NCI-H345 treated with DMSO at 0.1 percent for 48 hours (cell line): Measurements from ENCODE around the gene HAPLN2.
"Not testable (repeated sequence)": the region's sequence is repeated elsewhere in the genome, so short reads cannot be mapped to it uniquely, and the experiment has no call there.

ENCODE experiments used
- DNase-seq: peaks from one replicate; lab custom pipeline; 2025; ENCODE audit not compliant: unreplicated experiment; lab: John Stamatoyannopoulos, UW

Gene HAPLN2

DNA sequence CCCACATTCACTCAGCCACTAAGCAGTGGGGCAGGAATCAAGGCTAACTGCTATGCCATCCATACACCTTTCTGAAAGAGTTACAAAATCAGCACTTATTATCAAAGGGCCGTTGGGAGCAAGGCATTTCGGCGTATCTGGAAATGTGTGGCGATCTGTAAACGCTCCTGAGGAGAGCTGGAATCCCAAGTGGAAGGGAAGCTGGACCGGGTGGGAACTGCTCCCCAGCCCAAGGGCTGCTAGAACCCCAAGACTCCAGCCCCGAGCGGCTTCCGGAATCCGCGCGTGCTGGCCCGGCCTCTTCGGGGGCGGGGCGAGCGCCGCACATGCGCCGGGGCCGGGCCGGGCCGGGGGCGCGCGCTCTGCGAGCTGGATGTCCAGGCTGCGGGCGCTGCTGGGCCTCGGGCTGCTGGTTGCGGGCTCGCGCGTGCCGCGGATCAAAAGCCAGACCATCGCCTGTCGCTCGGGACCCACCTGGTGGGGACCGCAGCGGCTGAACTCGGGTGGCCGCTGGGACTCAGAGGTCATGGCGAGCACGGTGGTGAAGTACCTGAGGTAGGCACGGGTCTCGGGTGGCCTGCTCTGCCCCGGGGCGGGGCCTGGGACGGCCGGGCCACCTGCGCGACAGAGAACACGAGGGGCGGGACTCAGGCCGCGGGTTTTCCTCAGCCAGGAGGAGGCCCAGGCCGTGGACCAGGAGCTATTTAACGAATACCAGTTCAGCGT is 27.6 kb upstream of the HAPLN2 start, which contains the start of gene NAXE:
TSS of gene NAXE (plus strand) at position 345 of the 726 bp plus-strand sequence. CDS start at position 374, 29 bp downstream.
- peak; percentile 47 for DNase-seq

DNA sequence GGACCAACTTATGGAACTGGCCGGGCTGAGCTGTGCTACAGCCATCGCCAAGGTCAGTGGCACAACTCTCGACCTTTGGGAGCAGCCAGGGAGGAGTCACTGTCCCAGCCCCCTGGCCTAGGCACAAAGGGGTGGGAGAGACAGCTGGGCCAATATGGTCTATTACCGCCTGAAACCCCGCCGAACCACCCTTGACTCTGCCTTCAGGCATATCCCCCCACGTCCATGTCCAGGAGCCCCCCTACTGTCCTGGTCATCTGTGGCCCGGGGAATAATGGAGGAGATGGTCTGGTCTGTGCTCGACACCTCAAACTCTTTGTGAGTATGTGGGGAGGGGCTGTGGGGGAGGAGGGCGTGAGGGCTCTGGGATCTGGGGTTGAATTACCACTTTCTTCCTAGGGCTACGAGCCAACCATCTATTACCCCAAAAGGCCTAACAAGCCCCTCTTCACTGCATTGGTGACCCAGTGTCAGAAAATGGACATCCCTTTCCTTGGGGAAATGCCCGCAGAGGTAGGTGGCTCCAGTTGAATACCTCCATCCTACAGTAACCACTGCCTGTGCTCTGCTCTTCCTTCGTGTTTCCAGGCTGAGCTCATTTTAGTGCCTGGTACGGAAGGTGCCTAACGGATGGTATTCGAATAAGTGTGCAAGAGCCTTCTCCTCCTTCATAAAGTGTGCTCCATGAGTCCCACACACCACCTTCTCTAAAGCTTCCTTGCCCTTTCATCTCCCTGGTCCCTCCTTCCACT is 26.9 kb upstream of the HAPLN2 start:
- no peak for DNase-seq

DNA sequence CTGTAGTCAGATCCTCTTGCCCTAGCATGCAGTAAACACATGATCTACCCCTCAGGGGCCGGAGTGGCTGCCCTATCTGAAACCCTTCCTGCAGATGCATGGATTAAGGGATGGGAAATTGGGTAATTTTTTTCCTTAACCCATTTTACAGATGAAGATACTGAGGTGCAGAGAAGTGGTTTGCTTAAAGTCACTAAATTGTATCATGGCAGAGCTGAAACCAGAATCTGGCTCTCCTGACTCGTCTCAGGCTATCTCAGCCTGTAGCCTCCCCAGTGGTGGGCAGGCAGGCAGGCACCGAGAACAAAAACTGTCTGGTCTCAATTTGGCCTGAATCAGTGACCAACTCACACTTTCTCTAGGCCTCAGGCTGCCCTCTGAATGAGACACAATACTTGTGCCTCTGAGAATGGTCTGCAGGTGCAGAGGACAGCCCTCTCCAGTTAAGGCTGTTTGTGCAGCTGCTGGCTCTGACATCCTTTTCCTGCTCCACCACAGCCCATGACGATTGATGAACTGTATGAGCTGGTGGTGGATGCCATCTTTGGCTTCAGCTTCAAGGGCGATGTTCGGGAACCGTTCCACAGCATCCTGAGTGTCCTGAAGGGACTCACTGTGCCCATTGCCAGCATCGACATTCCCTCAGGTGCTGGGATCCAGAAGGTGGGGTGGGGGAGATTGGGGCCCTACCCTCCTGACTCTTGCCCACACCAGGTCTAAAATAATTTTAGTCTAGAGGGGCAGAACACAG is 26.1 kb upstream of the HAPLN2 start:
- no peak for DNase-seq

DNA sequence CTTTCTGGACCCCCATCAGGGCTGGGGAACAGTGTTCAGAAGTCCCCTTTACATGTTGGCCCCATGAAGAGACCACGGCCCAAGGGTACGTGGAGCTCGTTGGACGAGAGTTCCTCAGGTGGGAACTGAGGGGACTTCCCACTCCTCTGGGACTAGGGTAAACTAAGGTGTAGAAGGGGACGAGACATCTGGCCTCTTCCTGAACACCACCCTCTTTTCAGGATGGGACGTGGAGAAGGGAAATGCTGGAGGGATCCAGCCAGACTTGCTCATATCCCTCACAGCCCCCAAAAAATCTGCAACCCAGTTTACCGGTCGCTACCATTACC is 25.6 kb upstream of the HAPLN2 start:
- DNase-seq = no peak

DNA sequence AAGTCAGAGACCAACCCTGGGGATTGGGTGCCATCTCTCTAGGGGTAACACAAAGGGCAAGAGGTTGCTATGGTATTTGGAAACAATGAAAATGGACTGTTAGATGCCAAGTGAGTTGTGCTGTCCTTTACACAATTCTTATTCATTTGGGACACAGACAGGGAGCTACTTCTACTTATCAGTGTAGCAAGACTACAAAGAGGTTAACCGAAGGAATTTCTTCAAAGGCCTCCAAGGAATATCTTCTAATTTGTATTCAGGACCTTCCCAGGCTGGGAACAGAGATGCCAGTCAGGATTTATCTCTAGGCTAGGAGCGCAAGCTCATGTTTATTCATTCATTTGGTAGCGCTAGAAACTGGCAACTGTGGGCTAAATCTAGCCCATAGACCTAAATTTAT is 25.0 kb upstream of the HAPLN2 start:
- no peak for DNase-seq

DNA sequence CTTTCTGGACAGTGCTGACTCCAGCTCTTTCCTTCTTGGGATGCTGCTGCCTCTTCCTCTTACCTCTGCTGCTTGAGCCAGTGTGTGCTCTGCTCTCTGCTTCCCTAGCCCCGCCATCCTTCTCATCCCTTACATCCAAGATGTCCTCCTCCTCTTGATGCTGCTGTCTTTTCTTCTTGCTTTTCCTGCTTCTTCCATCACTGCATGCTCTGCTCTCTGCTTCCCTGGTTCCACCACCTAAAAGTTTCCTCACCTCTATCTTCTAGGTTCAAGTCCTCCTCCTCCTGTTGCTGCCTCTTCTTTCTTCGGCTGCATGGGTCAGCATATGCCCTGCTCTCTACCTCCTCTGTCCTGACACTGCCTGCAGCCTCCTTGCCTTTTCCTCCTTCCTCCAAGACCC is 24.2 kb upstream of the HAPLN2 start:
- DNase-seq = no peak

DNA sequence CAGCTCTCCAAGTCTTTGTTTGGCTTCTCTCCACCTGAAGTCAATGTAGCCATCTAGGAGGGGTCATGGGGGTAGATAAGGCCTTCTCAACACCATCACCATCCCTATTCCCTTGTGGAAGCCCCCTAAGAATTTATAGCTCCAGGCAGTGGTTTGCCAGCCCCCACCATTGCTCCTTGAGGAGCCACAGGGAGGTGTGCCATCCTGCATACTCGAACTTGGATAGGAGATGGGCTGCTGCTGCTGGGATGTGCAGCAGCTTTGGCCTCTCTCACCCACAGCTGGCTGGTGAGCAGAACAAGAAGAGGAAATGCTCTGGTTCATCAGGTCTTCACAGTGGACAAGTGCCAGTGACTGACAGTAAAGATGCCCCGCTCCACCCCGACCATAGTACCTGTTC is 22.8 kb upstream of the HAPLN2 start:
- no peak for DNase-seq

DNA sequence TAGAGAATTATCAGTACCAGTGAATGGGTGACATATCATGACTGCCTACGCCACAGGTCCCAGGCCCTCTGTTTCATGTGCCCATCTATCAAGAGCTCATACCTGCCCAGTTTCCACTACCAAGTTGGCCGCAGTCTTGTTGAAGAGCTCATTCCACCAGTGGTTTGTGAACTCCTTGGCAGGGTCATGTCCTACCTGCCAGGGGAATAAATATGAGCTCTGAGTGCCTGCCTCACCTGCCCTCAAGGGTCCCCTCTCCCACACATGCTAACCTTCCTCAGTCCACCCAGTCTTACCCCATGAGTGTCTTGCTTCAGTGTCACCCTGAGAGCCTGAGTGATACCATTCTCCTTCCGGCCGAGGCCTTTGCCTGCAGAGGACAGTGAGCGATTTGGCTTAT is 21.1 kb upstream of the HAPLN2 start:
- DNase-seq = no peak

DNA sequence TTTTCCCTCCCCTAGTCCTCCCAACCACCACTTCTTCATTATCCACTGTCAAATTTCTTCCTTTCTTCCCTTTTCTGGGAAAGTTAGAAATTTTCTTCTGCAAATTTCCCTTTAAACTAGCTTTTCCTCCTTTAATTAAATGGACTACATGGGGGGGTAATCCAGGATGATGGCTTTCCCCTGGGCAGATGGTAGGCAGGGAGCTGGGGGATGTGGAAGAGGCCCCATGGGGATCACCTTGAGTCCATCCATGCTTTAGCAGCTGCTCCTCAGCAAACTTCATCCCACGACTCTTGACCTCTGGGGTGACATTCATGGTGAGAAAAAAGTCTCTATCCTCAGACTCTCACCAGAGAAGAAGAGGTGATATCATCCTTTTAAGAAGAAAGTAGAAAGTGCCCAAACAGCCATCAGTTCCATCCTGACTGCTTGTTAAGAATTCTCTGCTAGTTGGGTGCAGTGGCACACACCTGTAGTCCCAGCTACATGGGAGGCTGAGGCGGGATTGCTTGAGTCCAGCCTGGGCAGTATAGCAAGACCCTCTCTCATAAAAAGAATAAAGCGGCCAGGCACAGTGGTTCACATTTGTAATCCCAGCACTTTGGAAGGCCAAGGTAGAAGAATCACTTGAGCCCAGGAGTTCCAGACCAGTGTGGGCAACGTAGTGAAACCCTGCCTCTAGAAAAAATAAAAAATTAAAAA is 20.3 kb upstream of the HAPLN2 start:
- no peak for DNase-seq

DNA sequence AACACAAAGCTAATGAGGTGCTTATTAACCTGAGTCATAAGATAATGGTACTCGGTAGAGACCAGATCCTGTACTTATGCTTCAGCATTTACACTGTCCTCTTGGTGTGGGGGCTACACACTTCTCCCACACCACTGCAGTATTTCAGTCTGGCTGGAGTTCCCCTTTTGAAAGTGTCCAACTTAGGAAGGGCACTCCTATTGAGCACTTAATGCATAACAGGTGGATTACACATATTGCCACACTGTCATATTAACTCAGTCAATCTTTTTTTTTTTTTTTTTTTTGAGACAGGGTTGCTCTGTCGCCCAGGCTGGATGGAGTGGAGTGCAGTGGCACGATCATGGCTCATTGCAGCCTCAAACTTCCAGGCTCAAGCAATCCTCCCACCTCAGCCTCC is 19.4 kb upstream of the HAPLN2 start:
- DNase-seq = no peak

DNA sequence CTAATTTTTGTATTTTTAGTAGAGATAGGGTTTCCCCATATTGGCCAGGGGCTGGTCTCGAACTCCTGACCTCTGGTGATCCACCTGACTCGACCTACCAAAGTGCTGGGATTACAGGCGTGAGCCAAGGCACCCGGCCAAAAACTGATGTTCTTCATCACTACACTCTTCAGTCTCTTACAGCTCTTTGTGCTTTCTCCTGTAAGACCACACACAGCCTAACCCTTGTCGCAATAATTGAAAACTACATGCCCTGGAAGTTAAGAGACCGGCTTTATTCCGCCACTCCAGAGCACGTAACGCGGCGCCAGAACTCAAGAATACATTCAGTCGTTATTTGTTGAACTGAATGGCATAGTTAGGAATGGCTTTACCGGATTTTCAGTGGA is 18.5 kb upstream of the HAPLN2 start:
- no peak for DNase-seq

DNA sequence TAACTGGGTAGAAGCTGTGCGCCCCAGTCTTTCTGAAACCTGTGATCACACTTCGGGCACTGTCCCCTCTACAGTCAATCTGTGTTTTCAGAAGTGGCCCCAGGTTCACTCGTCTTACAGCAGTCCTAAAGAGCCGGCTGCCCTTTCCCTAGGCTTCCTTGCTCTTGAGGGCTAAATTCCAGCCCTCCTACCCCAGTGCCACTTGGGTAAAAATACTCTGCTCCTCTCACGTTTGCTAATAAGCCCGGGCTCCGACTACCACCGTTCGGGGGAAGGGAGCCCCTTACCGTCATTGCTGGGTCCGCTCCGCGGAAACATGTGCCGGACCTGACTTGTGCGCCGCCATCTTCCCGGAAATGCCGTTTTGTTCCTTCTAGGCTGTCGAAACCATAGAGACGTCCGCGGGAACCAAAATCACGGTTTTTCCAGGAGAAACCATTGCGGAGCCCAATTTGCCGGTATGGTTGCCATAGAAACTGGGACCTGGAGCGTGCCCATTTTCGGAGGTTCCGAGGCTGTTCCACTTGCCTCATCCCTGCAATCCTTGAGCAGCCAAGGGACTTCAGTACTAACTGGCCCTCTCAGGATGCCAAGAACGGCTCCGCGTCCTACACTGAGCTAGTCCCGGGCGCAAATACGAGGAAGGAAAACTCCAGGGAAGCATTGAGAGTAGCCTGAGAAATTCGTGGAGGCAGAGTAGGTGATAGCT is 17.9 kb upstream of the HAPLN2 start, which contains the start of gene GPATCH4:
TSS of gene GPATCH4 (minus strand) at position 358 of the 709 bp plus-strand sequence.
- peak; percentile 80 for DNase-seq

DNA sequence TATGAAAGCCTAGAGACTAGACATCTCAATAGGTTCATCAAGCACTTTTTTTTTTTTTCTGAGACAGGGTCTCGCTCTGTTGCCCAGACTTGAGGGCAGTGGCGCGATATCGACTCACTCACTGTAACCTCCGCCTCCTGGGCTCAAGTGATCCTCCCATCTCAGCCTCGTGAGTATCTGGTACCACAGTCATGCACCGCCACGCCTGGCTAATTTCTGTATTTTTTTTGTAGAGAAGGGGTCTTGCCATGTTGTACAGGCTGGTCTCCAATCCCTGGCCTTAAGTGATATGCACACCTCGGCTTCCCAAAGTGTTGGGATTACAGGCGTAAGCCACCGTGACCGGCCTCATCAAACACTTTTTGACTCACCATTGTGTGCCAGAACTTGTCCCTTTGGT is 17.3 kb upstream of the HAPLN2 start:
- DNase-seq = no peak

DNA sequence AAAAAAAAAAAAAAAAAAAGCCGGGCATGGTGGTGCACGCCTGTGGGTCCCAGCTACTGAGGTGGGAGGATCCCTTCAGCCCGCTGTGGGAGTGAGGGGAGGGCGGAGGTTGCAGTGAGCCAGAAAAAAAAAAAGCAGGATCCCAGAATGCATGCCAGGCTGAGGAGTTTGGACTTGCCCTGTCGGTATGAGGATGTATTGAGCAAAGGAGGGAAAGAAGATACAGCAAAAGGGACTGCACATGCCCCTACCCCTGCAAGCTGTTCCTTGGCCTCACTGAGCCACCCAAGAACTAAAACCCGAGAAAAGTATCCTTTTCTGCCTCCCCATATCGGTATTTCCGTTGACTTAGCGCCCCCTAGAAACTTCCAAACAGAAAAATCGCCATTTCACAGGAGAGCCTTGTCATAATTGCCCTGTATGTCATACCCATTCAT is 16.6 kb upstream of the HAPLN2 start:
- DNase-seq = no peak

DNA sequence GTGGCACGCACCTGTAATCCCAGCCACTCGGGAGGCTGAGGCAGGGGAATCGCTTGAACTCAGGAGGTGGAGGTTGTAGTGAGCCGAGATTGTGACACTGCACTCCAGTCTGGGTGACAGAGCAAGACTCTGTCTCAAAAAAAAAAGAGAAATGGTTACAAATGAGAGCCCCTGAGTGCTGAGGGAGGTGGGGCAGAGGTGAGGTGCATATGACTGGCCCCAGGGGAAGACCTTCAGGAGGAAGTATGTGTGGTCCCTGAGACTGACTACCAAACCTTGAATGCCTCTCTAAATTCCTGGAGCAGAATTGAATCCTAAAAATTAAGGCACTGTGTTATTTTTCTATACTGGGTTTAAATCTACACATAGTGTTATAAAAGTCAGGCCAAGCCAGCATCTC is 11.9 kb upstream of the HAPLN2 start:
- DNase-seq = not testable (repeated sequence)

DNA sequence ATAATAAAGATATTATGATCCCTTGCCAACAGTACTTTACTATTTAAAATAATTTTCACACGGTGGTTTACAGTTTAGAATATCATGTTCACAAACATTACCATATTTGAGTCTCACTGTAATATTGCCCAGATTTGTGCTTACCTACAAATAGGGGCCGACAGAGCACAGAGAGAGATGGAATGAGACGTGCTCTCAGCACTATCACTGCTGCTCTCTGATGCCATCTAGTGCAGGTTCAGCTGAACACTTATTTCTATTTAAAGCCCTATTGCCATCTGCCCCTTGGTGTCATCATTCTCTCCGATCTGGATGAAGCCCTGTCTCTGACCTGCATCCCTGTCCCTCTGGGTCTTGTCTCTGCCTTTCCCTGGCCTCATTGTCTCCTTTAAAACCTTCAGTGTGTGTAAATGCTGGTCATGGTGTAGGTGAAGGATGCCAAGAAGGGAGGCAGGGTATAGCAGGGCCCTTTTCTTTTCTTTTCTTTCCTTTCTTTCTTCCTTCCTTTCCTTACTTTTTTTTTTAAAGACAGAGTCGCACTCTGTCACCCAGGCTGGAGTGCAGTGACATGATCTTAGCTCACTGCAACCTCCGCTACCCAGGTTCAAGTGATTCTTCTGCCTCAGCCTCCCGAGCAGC is 11.1 kb upstream of the HAPLN2 start:
- DNase-seq = peak; percentile 67

DNA sequence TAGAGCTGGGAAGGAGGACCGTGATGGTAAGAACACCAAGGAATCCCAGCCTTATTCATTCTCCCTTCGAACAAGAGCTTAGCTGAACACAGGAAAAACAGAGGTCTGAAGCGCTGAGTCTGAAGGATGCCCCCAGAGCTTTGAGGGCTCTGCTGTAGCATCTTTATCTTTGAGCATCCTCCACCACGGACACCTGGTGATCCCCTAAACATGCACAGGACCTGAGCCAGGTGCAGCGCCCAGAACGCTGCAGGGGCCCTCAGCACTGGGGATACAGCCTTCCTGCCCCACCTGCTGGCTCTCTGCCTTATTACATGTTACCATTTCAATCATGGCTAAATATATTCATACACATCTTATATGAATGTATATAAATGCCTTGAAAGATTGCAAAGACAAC is 10.2 kb upstream of the HAPLN2 start:
- peak; percentile 68 for DNase-seq

DNA sequence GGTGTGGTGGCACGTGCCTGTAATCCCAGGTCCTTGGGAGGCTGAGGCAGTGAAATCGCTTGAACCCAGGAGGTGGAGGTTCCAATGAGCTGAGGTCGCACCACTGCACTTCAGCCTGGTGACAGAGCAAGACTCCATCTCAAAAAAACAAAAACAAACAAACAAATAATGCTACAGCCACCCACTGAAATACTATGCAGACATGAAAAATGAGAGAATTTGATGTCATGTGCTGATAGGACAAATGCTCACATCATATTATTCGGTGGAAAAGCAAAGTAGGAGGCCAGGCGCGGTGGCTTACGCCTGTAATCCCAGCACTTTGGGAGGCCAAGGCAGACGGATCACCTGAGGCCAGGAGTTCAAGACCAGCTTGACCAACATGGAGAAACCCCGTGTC is 9.1 kb upstream of the HAPLN2 start:
- DNase-seq = not testable (repeated sequence)

DNA sequence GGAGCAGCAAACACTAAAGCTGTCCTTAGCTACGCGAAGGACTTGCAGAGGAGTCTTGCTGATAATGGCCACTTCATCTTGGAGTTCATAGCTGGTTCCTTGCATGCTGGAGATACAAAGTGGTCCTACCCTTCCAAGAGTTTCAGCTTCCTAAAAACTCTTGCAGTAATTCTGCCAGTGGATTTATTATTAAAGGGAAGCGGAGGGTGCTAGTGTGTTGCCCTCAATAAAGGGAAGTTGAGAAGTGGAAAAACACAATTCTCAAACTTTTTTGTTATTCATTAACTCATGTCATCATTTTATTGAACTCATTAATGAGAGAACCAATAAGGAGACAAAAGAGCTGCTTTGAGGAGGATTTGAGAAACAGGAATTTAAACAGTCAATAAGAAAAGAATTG is 6.5 kb upstream of the HAPLN2 start:
- no peak for DNase-seq

DNA sequence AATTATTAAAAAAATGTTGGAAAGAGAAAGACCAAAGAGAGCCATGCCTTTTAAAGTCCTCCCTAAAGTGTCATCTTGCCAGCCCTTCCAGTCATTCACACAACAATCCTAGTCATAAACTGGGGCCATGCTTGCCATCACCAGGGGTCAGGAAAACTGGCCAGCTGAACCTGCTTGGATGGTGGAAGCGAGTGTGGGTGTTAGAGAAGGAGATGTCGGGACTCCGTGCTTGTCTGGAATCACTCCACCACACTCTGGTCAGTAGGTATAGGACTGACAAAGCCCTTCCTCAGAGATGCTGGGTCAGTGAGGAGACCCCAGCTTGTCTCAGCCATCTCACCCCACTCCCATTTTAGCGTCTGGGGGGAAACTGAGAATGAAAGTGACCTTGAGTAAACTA is 3.3 kb upstream of the HAPLN2 start:
- no peak for DNase-seq
